HG03521 (cell line): Measurements from ENCODE around the gene TMIE.

Source experiments
- ATAC-seq: cut with Tn5 transposase; IDR thresholded peaks from one replicate; pipeline ENCODE4 v1.9.1; 2021; ENCODE audit warnings: mild to moderate bottlenecking, moderate library complexity; ENCODE audit not compliant: unreplicated experiment

Gene TMIE, protein sequence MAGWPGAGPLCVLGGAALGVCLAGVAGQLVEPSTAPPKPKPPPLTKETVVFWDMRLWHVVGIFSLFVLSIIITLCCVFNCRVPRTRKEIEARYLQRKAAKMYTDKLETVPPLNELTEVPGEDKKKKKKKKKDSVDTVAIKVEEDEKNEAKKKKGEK

DNA sequence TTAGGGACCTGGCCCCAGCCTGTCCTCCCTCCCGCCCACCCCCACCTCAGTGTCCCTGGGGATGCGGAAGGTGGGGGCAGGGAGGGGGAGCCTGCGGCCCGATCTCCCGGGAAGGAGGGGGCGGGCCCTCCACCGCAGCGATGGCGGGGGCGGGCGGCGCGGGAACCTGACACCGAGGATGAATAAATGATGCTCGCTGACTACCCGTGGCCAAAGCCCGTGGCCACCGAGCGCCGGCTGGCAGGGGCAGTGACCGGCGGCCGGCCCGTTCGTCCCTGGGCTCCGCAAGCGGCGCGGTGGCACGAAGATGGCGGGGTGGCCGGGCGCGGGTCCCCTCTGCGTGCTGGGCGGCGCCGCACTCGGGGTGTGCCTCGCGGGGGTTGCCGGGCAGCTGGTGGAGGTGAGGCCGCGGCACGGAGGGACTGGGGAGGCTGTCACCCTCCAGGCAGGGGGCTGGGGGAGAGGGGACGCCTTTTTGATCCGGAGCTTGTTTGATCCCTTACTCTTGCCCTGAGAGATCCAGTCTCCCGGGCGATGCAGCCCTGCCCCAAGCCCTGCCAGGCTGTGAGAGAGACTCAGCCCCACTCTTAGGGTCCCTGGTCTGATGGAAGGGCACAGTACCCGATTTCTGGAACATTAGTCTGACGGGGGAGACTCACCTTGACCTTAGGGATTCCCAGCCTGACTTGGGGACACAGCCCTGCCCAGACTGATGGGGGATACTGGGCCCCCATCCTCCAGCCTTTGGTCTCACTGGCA is at the start of gene TMIE:
TSS of gene TMIE (plus strand) at position 212 of the 759 bp plus-strand sequence. CDS start at position 308, 96 bp downstream.
- no peak for ATAC-seq

DNA sequence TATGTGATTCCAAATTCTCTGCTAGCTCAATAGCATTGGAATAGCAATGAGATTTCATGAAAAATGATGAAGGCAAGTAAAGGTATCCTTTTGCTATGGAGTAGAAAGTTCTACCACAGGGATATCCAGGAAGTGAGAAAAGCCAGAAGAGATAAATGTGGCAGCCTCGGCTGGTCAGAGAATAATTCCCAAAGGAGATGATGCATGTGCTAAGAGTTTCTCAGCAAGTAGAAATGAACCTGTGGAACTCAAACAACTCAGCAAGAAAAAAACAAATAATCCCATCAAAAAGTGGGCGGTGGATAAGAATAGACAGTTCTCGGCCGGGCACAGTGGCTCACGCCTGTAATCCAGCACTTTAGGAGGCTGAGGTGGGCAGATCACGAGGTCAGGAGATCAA is 45.9 kb upstream of the TMIE start:
- ATAC-seq: no peak

DNA sequence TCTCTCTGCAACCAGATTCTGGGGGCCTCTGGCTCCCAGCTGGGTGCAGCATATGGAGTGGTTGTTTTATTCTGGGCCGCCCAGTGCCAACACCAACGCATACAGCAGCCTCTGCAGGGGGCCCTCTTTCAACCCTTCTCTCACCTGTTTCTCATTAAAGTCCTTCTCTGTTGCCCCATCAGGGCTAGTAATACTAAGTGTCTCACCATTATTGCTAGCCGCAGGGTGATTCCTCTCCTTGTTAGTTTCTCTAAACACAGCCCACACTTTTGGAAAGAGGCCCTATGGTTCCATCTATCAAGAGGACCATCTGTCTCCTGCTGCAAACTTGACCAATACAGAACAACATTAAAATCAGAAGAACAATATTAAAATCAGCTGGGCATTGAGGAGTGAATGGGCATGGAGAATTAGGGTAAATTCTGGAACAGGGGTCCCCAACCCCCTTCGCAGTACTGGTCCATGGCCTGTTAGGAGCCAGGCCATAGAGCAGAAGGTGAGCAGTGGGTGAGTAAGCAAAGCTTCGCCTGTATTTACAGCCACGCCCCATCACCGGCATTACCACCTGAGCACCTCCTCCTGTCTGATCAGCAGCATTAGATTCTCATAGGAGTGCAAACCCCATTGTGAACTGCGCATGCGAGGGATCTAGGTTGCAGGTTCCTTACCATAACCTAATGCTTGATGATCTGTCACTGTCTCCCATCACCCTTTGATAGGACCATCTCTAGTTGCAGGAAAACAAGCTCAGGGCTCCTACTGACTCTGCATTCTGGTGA is 44.2 kb upstream of the TMIE start:
- ATAC-seq: no peak

DNA sequence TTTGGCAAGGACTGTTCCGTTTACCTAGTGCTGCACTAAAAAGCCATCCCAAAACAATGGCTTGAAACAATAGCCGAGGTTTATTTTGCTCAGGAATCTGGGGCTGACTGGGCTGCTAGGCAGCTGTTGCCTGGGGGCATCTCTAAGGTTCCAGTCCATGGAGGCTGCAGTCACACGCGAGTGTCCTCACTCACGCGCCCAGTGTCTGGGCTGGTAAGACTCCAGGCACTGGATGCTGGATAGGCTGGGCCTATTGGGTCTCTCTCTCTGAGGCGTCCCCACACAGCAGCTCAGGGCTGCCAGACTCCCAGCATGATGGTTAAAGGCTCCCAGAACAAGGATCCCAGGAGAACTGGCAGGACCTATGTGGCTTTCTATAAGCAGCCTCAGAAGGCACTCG is 41.9 kb upstream of the TMIE start:
- ATAC-seq: no peak

DNA sequence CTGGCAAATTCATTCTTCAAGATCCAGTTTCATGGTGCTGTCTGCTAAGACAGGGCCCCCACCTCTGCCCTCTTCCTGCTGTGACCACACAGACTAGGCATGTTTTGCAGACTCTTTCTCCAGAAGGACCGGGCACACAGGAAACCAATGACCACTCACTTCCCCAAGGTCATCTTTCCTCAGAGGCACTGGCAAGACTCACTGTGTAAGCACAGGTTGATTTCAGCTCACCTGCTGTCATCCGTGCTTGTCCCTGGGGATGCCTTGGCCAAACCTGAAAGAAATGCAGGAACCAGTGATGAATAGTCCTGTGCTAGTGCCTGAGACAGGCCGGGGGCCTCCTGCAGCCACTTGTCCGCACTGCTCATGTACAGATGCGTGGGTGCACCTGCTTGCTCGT is 41.2 kb upstream of the TMIE start:
- ATAC-seq: no peak

DNA sequence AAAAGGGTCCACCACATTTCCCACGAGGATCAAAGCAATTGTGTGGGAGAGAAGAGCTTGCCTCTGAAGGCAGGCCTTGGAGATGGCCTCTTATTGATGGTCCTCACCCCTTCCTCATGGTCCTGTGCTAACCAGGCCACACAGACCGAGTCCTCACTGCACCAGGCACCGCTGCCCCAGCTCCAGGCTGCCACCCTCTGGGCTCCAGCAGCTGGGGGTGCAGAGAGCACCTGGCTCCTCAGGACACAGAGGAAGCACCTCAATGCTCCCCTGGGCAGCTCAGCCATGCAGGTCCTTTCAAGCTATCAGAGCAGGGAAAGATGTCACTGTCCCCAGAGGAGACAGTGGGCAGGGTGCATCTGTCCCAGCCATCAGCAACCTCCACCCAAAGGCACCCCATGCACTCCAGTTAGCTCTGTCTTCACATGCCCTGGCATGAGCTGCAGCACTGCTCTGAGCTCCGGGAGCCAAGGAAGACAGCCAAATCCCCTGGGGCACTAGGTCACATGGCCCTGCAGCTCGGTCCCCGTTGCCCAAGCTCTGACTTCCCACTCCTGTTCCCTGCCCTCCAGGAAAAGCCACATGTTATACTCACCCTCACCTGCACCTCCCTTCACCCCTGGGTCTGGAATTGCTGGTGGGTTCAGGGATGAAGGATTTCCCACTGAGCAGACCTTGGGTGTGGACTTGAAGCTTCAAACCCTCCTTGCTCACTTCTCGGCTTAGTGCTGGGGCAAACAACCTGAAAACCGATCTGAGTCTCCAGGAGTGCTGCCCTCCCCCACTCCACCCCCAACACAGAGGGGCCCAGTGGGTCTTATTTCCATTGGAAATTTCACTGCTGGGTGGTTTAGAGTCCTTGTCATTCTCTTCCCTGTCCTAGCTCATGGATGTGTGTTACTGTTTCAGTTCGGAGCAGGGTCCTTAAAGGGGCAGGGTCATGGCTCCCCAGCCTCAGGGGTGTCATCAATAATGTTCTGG is 40.4 kb upstream of the TMIE start:
- no peak for ATAC-seq

DNA sequence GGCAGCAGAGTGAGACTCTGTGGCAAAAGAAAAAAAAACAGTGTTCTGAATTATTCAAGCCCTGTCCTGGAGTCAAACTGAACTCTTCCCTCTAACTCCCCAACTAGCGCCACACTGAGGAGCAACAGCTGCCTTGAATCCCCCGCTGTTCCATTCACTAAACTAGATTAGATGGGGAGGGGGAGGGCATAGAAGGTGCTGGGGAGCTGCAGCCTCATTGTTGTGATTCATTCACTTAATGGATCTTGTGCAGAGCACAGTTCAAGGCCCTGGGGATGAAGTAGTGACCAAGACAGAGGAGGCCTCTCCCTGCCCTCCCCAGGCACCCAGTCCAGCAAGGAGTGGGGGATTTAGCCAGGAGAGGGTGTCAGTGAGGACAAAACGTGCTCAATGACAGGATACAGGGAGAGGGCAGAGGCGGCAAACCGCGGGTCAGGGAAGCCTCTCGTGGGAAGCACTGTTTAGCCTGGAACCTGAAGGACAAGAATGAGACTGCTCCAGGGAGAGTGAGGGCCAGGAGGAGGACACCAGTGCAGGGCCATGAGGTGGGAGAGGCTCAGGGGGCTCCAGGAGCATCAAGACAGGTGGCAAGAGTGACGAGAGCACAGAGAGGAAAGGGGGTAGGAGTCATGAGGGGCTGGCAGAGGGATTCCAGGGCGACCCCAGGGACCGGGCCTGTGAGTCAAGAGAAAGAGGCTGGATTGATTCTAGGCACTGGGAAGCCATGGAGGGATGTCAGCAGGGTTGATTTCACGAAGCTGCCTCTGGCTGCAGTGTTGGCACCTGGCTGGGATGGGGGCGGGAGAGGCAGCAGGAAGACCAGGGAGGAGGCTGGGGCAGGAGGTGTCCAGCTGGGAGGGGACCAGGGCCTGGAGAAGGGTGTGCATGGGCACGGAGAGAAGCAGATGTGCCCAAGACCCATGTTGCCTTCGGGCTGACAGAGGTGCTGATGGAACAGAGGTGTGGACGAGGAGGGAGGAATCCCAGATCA is 39.1 kb upstream of the TMIE start:
- no peak for ATAC-seq

DNA sequence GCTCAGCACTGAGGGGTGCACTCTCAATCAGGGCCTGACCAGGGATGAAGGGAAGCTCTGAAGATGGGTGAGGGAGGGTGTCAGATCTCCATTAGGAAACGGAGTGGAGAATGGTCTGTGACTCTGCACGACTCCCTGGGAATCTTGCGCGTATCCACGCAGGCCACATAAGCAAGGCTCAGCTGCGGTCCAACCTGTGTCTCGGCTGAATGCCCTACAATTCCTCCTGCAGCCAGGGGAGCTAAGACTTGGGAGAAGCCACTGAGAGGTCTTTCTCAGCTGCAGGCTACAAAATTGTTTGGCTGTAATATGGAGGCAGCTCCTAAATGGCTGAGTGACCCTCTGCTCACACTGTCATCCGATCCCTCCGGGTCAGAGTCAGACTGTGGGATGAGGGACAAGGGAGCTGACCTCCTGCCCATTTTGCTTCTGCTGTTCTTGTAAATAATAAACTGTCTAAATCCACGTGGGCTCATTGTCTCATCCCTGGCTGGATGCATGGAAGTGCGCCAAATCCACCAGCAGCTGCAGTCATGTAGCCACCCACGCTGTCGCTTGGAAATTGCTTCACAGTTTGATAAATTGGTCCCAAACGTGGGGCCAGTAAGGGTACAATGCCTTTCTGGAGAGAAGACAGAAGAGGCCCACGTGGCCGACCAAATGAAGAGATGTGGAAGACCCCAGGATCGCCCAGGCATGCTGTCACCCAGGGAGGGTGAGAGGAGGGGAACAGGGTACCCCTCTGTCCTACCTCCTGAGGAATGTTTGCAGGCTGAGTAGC is 38.2 kb upstream of the TMIE start:
- no peak for ATAC-seq

DNA sequence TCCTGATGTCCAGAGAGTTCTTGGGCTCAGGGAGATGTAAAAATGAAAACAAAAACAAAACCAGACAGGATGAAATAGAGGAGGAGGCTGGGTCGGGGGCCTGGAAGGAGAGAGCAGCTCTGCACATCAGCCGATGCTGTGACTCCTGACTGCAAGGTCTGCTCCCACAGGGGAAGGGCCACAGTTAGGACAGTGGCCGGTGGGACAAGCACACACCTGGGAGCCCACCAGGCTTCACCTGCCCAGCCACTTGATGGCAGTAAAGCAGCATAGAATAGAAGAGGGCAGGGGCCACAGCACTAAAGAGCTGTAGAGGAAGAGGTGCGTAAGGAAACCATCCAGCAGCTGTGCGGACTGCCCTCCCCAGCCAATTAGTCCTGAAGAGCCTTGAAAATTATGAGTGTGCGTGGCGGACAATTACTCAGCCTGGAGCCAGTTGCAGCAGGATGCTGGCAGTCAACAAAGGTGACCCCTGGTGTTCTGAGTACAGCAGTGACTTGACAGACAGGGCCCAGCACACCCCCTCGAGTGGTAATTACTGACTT is 37.5 kb upstream of the TMIE start:
- ATAC-seq: no peak

DNA sequence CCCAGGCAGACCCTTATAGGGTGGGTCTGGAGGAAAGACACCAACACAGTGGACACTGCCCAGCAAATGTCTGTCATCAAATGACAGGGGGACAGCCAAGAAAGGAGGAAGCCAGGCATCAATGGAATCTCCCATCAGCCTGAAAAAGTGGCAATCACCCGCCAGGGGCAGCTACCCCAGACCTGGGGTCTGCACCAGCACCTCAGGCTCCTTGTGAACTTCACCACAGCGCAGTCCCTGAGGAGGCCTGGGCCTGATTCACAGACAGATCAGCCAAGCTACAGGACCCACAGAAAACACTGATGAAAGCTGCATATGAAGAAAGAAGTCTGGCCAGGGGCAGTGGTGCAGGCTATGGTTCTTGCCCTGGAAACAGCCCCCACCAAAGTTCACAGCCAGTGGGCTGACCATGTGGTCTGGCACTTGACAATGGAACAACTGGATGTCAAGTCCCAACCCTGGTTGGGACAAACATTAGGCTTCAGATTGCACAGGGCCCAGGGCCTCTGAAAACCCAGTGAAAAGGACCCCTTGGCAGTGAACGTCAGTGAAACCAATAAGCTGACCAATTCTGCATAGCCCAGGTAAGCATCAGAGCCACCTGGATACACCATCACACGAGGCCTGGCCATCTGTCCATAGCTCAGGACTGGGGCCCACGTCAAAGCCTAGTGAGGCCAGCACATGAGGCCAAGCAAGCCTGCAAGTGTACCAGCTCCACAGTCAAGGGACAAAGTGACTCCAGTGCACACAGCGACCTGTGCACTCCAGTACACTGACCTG is 36.8 kb upstream of the TMIE start:
- no peak for ATAC-seq

DNA sequence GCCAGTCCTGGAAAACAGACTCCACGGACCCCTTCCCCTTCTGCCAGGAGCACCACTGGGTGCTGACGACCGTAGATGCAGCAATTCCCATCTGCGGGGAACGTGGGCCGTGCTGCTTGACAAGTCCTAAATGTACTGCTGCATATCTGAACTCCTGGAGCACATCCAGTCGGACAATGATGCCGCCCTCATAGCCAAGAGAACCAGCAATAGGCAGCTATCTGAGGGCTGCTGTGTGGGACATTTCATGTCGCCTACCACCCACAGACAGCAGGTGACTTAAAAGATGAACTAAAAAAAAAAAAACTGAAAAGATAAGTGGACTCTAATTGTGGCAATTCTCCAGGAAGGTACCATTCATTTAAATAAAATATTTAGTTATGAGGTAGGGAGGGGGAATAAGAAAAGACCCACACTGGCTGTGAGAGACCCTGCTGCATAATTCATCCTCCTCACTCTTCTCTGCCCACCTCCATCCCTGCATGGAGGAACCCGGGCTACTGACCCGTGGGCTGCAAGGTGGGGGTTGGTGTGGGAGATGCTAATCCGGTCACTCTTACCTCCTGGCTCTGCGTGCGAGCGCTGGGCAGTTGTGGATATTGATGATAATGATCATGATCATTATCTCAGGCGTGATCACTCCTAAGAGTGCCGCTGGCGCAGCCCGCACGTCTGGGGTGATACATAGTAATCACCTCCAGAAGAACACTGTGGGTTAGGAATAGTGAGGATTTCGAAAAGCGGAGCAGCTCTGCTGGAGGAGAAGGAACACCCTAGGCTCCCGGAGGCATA is 36.0 kb upstream of the TMIE start:
- ATAC-seq: no peak

DNA sequence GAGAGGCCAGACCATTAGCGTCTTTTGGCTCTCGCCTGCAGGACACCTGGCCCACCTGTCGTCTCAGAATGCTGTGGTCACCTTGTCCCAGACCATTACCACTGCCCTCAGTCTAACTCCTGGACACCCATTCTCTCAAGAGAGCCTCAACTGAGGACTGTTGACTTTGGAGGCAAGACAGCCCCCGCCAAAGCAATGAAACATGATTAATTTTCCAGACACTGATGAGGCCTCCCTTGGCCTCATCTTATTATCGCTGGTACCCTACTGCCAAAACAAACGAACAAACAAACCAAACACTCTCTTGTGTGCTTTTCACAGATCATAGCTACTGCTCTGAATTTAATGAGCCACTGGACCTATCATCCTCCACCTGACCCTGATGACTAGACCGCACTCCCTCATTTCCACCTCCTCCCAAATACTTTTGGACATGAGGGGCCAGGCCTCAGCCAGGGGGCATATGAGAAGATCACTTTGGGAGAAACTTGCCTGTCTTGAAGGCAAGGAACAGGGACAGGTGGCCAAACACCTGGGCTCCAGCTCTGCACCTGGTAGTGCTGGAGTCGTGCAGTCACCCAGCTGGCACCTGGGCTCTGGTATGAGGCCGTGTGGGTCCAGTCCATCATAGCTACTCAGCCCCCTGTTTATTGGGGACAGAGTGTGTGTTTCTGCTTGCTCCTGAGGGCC is 35.3 kb upstream of the TMIE start:
- ATAC-seq: no peak

DNA sequence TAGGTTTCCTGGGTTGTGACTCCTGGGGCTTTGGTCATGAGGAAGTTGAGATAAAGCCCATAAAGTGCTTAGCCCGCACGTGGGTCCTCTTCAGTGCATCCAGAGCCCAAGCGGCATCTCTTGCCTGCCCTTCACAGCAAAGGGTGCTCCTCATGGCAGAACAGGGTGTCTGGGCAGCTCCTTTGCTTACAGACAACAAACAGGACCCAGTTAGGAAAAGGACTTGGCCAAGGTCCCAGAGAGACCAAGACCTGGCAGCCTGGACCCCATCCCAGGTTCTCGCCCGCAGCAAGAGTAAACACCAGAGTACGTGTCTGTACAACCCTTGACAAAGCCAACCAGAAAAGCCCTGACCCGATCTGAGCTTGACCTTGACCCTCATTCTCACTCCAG is 34.7 kb upstream of the TMIE start:
- no peak for ATAC-seq

DNA sequence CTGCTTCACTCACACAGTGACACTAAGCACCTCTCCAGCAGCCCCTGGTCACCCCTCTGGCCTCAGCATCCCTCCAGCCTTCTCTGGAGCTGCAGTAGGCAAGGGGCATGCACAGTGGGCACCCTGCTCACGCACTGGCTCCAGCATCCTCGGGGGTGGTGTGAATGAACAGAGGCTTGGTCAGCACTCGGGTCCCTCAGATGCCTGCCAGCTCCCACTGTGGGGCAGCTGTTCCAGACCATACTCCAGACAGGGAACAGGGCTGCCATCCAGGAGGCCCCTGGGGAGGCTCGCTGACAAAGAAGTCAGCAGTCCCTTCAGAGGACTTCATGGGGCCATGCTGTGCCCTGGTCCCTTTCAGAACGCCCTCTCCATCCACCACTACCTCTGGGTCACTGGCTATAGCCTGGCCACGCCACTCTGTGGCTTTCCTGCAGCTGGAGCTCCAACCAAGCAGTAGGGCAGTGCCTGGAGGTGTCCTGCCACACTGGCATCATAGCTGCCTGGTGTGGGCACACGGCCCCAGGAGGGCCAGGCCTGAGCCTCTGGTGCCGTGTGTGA is 34.1 kb upstream of the TMIE start:
- ATAC-seq: no peak

DNA sequence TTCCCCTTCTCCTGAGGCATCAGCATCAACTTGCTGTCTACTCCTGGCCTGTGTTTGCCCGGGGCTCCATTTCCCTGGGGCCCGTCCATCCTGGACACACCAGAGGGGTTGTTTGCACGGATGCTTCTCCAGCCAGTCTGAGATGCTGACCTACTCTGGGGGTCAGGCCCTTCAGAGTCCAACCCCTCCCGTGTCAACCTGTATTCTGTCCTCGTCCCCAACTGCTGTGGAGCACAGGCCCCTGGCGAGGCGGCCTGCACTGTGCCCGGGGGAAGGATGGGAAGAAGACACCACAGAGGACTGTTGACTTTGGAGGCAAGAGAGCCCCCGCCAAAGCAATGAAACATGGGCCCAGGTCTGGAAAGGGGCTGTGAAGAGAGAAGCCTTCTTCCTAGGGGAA is 33.5 kb upstream of the TMIE start:
- no peak for ATAC-seq

DNA sequence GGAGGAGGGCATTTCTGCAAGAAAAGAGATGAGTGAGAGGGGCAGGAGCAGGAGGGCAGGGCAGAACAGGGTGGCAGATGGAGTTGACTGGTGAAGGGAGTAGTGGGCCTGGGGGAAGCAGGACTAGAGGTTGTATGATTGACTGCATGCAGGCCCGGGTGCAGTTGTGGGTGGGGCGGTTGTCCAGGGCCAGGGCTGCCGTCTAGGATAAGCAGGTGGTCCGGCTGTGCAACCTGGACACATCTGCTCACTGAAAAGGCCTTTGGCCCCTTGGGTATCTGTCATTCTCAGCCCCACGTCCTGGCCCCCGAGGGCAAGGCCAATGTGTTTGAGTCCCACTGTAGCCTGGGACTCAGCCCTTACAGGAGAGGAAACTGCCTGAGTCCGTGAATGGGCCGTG is 33.1 kb upstream of the TMIE start:
- no peak for ATAC-seq
